DOHH2 (cell line): ENCODE measurements around the gene EPB41.

Source experiments
- H3F3A ChIP-seq: fragments of 200-600 bp; sonication (generic), shearing (Covaris generic); 2 replicates; pipeline ENCODE4 v1.6.0; 2016; ENCODE audit warnings: antibody characterized with exemption, mild to moderate bottlenecking; ENCODE audit not compliant: control insufficient read depth, insufficient read depth
- H3K27ac ChIP-seq: fragments of 200-600 bp; sonication (generic); 2 replicates; pipeline ENCODE4 v1.5.1; 2014; ENCODE audit warnings: low read depth, mild to moderate bottlenecking, low read length, moderate library complexity
- H3K27me3 ChIP-seq: fragments of 200-600 bp; sonication (generic); 2 replicates; pipeline ENCODE4 v1.6.1; 2014; ENCODE audit warnings: mild to moderate bottlenecking, low read length, mixed read lengths; ENCODE audit not compliant: control insufficient read depth
- H3K36me3 ChIP-seq: fragments of 200-600 bp; sonication (generic); 2 replicates; pipeline ENCODE4 v1.6.1; 2014; ENCODE audit warnings: mild to moderate bottlenecking, low read length, moderate library complexity, mixed read lengths; ENCODE audit not compliant: control insufficient read depth
- H3K4me1 ChIP-seq: fragments of 200-600 bp; sonication (generic); 2 replicates; pipeline ENCODE4 v1.6.1; 2014; ENCODE audit warnings: mild to moderate bottlenecking, low read length, mixed read lengths; ENCODE audit not compliant: control insufficient read depth
- H3K4me2 ChIP-seq: fragments of 200-600 bp; sonication (generic); 2 replicates; pipeline ENCODE4 v1.6.0; 2014; ENCODE audit warnings: mild to moderate bottlenecking, low read length, moderate library complexity
- H3K4me3 ChIP-seq: fragments of 200-600 bp; sonication (generic); 2 replicates; pipeline ENCODE4 v1.5.1; 2014; ENCODE audit warnings: mild to moderate bottlenecking, low read length, mixed read lengths
- H3K79me2 ChIP-seq: fragments of 200-600 bp; sonication (generic); 2 replicates; pipeline ENCODE4 v1.6.1; 2014; ENCODE audit warnings: mild to moderate bottlenecking, low read length, mixed read lengths; ENCODE audit not compliant: control insufficient read depth
- H3K9me2 ChIP-seq: fragments of 200-600 bp; sonication (generic); replicated peaks from 2 replicates; pipeline ENCODE4 v1.6.1; 2014; ENCODE audit warnings: mild to moderate bottlenecking, low read length, mixed read lengths; ENCODE audit not compliant: control insufficient read depth
- H3K9me3 ChIP-seq: fragments of 200-600 bp; sonication (generic); 2 replicates; pipeline ENCODE4 v1.6.1; 2014; ENCODE audit warnings: antibody characterized with exemption, low read length, mixed read lengths; ENCODE audit not compliant: control insufficient read depth, insufficient read depth
- H4K20me1 ChIP-seq: fragments of 200-600 bp; sonication (generic); 2 replicates; pipeline ENCODE4 v1.6.0; 2014; ENCODE audit warnings: low read depth, mild to moderate bottlenecking, antibody characterized with exemption, low read length, moderate library complexity; ENCODE audit not compliant: control insufficient read depth, insufficient read depth
- CTCF ChIP-seq: fragments of 200-600 bp; sonication (generic); IDR thresholded peaks from one replicate; pipeline ENCODE4 v1.5.1; 2014; ENCODE audit warnings: antibody characterized with exemption, mild to moderate bottlenecking, low read depth, low read length; ENCODE audit not compliant: poor library complexity, severe bottlenecking
- EZH2phosphoT487 ChIP-seq: fragments of 200-600 bp; sonication (generic); IDR thresholded peaks from 2 replicates; pipeline ENCODE4 v1.6.1; 2017; ENCODE audit warnings: borderline replicate concordance, mild to moderate bottlenecking, antibody characterized with exemption, low read length, moderate library complexity, mixed read lengths

Gene EPB41

GRCh38 chr1:28894785-28895184, 19.6 kb upstream of the EPB41 start:
- Histone ChIP-seq H3K36me3 (peaks cover 7% of the 10 kb centered on the region; the same call in 1 of the 2 replicates), H3K4me3 (no peak overlapping the region), H3K4me1 (no peaks in the 10 kb centered on the region), H3K79me2 (no peaks in the 10 kb centered on the region), H3K9me2 (no peaks in the 10 kb centered on the region), H3K27ac (no peak overlapping the region), H4K20me1 (no peaks in the 10 kb centered on the region; the same call in 1 of the 2 replicates), H3F3A (no peaks in the 10 kb centered on the region), H3K4me2 (no peak overlapping the region), H3K27me3 (no peaks in the 10 kb centered on the region), H3K9me3 (no peaks in the 10 kb centered on the region)
- TF ChIP-seq CTCF (no peak), EZH2phosphoT487 (no peak)

GRCh38 chr1:28895896-28896608, 18.3 kb upstream of the EPB41 start:
- Histone ChIP-seq H3K36me3 (peaks cover 7% of the 10 kb centered on the region; the same call in 1 of the 2 replicates), H3K9me3 (no peaks in the 10 kb centered on the region), H3K4me2 (no peak overlapping the region), H3K27me3 (no peaks in the 10 kb centered on the region), H4K20me1 (no peaks in the 10 kb centered on the region; the same call in 1 of the 2 replicates), H3K4me1 (no peaks in the 10 kb centered on the region), H3F3A (no peaks in the 10 kb centered on the region), H3K9me2 (no peaks in the 10 kb centered on the region), H3K4me3 (no peak overlapping the region), H3K27ac (no peak overlapping the region), H3K79me2 (no peaks in the 10 kb centered on the region)
- TF ChIP-seq CTCF, result no peak
- no peak for TF ChIP-seq EZH2phosphoT487

- Histone ChIP-seq H3K36me3 (peaks cover 7% of the 10 kb centered on the region; the same call in 1 of the 2 replicates), H3K9me2 (no peaks in the 10 kb centered on the region), H3K79me2 (no peaks in the 10 kb centered on the region), H3K27ac (no peak overlapping the region), H4K20me1 (no peaks in the 10 kb centered on the region; the same call in 1 of the 2 replicates), H3K4me1 (no peaks in the 10 kb centered on the region), H3K9me3 (no peaks in the 10 kb centered on the region), H3F3A (no peaks in the 10 kb centered on the region), H3K4me3 (no peak overlapping the region), H3K4me2 (no peak overlapping the region), H3K27me3 (no peaks in the 10 kb centered on the region)
- TF ChIP-seq CTCF (no peak), EZH2phosphoT487 (no peak)
These were observed 17.8 kb upstream of the EPB41 start for GRCh38 chr1:28896609-28896986.
